SK-N-MC (cell line): ENCODE measurements around the gene BORCS8.

Experiments used
- EZH2 ChIP-seq: fragments of 200-600 bp; sonication (generic); IDR thresholded peaks from one replicate; pipeline ENCODE4 v1.6.1; 2017; ENCODE audit warnings: antibody characterized with exemption
- FOXP2 ChIP-seq: optimal IDR thresholded peaks from 2 replicates; pipeline ENCODE3; 2011; ENCODE audit warnings: mild to moderate bottlenecking, moderate library complexity; ENCODE audit not compliant: insufficient read depth; ENCODE audit errors: extremely low read length, control extremely low read depth
- POLR2AphosphoS5 ChIP-seq: IDR thresholded peaks from 2 replicates; pipeline ENCODE4 v1.6.1; 2012; ENCODE audit warnings: mild to moderate bottlenecking, low read depth, low read length, borderline replicate concordance

DNA sequence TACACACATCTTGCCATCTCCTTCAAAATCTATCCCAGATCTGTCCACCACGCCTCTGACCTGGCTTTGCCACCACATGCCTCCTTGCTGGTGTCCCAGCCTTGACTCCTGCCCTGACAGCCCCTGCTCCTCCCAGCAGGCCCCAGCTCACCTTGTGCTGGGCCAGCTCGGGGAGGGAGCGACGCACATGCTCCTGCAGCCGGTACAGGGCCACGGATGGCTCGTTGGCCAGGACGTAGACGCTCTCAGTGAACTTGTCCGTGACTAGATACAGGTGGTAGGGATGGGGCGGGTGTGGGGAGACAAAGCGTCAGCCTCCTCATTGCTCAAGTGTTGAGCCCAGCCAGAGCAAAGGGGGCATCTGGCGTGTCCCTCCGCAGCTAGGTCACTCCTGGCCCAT is 5.2 kb downstream of the BORCS8 start:
- TF ChIP-seq EZH2 = no peak
- no peak for TF ChIP-seq POLR2AphosphoS5
- no peak for TF ChIP-seq FOXP2
